Astrocyte (in vitro differentiated cells and primary cell): Measurements from ENCODE around the gene DMRTB1. TPM values are rescaled to one million over a fixed set of nuclear protein-coding genes. Genes with fewer than 3 reads are reported as not detected.

Source experiments
- DNase-seq: peaks from one replicate; pipeline ENCODE4 v3.0.0-alpha.2; 2010; ENCODE audit warnings: low read depth
- FAIRE-seq: peaks from 2 replicates; lab custom pipeline; 2011; peaks lifted over from hg19 to GRCh38; lab: Jason Lieb, UNC
- H2AFZ ChIP-seq: 2 replicates; pipeline ENCODE4 v1.6.0; 2012; ENCODE audit warnings: low read depth, low read length, inconsistent platforms
- H3K27ac ChIP-seq: 2 replicates; pipeline ENCODE4 v1.5.1; 2011; ENCODE audit warnings: low read depth, low read length, inconsistent platforms
- H3K27me3 ChIP-seq: 2 replicates; pipeline ENCODE4 v1.6.0; 2011; ENCODE audit warnings: low read length, inconsistent platforms; ENCODE audit not compliant: insufficient read depth
- H3K36me3 ChIP-seq: 2 replicates; pipeline ENCODE4 v1.5.1; 2011; ENCODE audit warnings: low read length, inconsistent platforms; ENCODE audit not compliant: insufficient read depth
- H3K4me1 ChIP-seq: 2 replicates; pipeline ENCODE4 v1.5.1; 2011; ENCODE audit warnings: low read length, inconsistent platforms; ENCODE audit not compliant: insufficient read depth
- H3K4me2 ChIP-seq: 2 replicates; pipeline ENCODE4 v1.6.0; 2012; ENCODE audit warnings: low read length, inconsistent platforms
- H3K4me3 ChIP-seq: 2 replicates; pipeline ENCODE4 v1.5.1; 2011; ENCODE audit warnings: low read depth, mild to moderate bottlenecking, low read length, inconsistent platforms; ENCODE audit not compliant: insufficient read depth
- H3K79me2 ChIP-seq: 2 replicates; pipeline ENCODE4 v1.6.0; 2012; ENCODE audit warnings: mild to moderate bottlenecking, low read length, inconsistent platforms; ENCODE audit not compliant: insufficient read depth
- H3K9ac ChIP-seq: 2 replicates; pipeline ENCODE4 v1.6.0; 2012; ENCODE audit warnings: mild to moderate bottlenecking, low read length, inconsistent platforms
- H3K9me3 ChIP-seq: 2 replicates; pipeline ENCODE4 v1.5.1; 2012; ENCODE audit warnings: low read depth, mild to moderate bottlenecking, low read length, inconsistent platforms; ENCODE audit not compliant: insufficient read depth
- H4K20me1 ChIP-seq: 2 replicates; pipeline ENCODE4 v1.6.0; 2012; ENCODE audit warnings: low read length, inconsistent platforms; ENCODE audit not compliant: insufficient read depth
- H3K27ac Mint-ChIP-seq: one replicate; pipeline ENCODE4 v1.8.0; 2021; ENCODE audit warnings: mild to moderate bottlenecking, mixed read lengths; ENCODE audit not compliant: unreplicated experiment
- H3K27me3 Mint-ChIP-seq: one replicate; pipeline ENCODE4 v1.8.0; 2021; ENCODE audit warnings: low read depth, mixed read lengths; ENCODE audit not compliant: unreplicated experiment
- H3K36me3 Mint-ChIP-seq: one replicate; pipeline ENCODE4 v1.8.0; 2021; ENCODE audit warnings: low read depth, mixed read lengths; ENCODE audit not compliant: unreplicated experiment
- H3K4me1 Mint-ChIP-seq: one replicate; pipeline ENCODE4 v1.8.0; 2021; ENCODE audit warnings: low read depth, mixed read lengths; ENCODE audit not compliant: unreplicated experiment
- H3K4me3 Mint-ChIP-seq: one replicate; pipeline ENCODE4 v1.8.0; 2021; ENCODE audit warnings: mild to moderate bottlenecking, moderate library complexity, mixed read lengths; ENCODE audit not compliant: unreplicated experiment
- H3K9me3 Mint-ChIP-seq: one replicate; pipeline ENCODE4 v1.8.0; 2021; ENCODE audit warnings: mild to moderate bottlenecking, mixed read lengths; ENCODE audit not compliant: unreplicated experiment
- EZH2 ChIP-seq: IDR thresholded peaks from 2 replicates; pipeline ENCODE4 v1.6.1; 2012; ENCODE audit warnings: mild to moderate bottlenecking, low read length, inconsistent platforms; ENCODE audit not compliant: insufficient read depth
- total RNA-seq: library from RNA; stranded (reverse); gene quantifications from 2 replicates; pipeline ENCODE4 v1.2.1, GENCODE V29; 2021
- TF ChIP-seq, protein P1 (sequence below): IDR thresholded peaks from 2 replicates; pipeline ENCODE4 v1.5.1; 2011; ENCODE audit warnings: low read depth, mild to moderate bottlenecking, inconsistent platforms, low read length, moderate library complexity; ENCODE audit not compliant: insufficient read depth

DMRTB1 gene
- total RNA-seq, 1 donor from 2014 or later, result not detected

DNA sequence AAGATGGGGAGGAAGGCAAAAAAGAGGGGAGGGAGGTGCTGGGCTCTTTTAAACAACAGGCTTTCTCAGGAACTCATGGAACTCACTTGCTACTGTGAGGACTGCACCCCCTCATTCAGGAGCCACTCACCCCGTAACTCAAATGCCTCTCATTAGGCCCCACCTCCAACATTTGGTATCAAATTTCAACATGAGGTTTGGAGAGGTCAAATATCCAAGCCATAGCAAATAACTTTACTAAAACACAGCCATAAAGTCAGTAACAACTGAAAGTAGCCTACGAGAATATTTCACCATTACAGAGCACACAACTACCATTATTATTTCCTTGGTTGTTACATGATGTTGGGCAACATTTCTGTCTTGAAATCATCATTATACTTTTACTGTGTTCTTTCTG lies 13.1 kb upstream of the DMRTB1 start:
- FAIRE-seq, result no peak
- no peaks in the 10 kb centered on the region for H4K20me1 ChIP-seq
- H3K4me3 ChIP-seq, result no peak overlapping the region
- H3K4me2 ChIP-seq, result no peak overlapping the region
- Mint-ChIP-seq H3K27me3 (no peaks in the 10 kb centered on the region), H3K27ac (no peak overlapping the region), H3K4me1 (peaks cover 29% of the 10 kb centered on the region), H3K4me3 (no peak overlapping the region), H3K9me3 (no peaks in the 10 kb centered on the region), H3K36me3 (no peaks in the 10 kb centered on the region)
- no peak overlapping the region for H3K27ac ChIP-seq
- no peak overlapping the region for H3K9ac ChIP-seq
- H3K79me2 ChIP-seq, result no peaks in the 10 kb centered on the region
- no peaks in the 10 kb centered on the region for H3K27me3 ChIP-seq
- H2AFZ ChIP-seq, result no peak overlapping the region
- H3K4me1 ChIP-seq, result peaks cover 12% of the 10 kb centered on the region
- TF ChIP-seq, protein P1, sequence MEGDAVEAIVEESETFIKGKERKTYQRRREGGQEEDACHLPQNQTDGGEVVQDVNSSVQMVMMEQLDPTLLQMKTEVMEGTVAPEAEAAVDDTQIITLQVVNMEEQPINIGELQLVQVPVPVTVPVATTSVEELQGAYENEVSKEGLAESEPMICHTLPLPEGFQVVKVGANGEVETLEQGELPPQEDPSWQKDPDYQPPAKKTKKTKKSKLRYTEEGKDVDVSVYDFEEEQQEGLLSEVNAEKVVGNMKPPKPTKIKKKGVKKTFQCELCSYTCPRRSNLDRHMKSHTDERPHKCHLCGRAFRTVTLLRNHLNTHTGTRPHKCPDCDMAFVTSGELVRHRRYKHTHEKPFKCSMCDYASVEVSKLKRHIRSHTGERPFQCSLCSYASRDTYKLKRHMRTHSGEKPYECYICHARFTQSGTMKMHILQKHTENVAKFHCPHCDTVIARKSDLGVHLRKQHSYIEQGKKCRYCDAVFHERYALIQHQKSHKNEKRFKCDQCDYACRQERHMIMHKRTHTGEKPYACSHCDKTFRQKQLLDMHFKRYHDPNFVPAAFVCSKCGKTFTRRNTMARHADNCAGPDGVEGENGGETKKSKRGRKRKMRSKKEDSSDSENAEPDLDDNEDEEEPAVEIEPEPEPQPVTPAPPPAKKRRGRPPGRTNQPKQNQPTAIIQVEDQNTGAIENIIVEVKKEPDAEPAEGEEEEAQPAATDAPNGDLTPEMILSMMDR, result no peak
- H3K9me3 ChIP-seq, result no peaks in the 10 kb centered on the region
- H3K36me3 ChIP-seq, result no peaks in the 10 kb centered on the region
- DNase-seq, result no peak

DNA sequence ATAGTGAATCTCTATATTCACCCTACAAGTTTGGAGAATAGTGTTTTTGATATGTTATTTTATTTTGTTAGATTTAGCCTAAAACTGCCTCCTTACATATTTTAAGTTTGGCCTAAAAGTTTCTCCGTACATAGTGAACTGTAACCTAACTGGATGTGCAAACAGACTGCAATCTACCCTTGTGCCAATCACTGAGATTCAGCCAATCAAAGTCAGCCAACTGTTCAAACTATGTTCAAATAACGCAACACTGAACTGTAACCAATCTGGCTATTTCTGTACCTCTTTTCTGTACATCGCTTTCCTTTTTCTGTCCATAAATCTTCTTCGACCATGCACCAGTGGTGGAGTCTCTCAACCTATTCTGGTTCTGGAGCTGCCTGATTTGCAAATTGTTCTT lies 11.8 kb upstream of the DMRTB1 start:
- TF ChIP-seq EZH2, result no peak
- TF ChIP-seq, protein P1, result no peak
- no peak overlapping the region for H3K27ac ChIP-seq
- no peak overlapping the region for H3K4me2 ChIP-seq
- H3K27me3 ChIP-seq, result no peaks in the 10 kb centered on the region
- H3K9me3 ChIP-seq, result no peaks in the 10 kb centered on the region
- H3K36me3 Mint-ChIP-seq, result no peaks in the 10 kb centered on the region
- DNase-seq (no peak), FAIRE-seq (no peak)
- H3K9ac ChIP-seq, result no peak overlapping the region
- no peaks in the 10 kb centered on the region for H3K36me3 ChIP-seq
- H3K4me3 ChIP-seq, result no peak overlapping the region
- H4K20me1 ChIP-seq, result no peaks in the 10 kb centered on the region
- H3K4me3 Mint-ChIP-seq, result no peak overlapping the region
- peaks cover 22% of the 10 kb centered on the region for H3K4me1 Mint-ChIP-seq
- no peaks in the 10 kb centered on the region for H3K79me2 ChIP-seq
- H3K9me3 Mint-ChIP-seq, result no peaks in the 10 kb centered on the region
- H2AFZ ChIP-seq, result no peak overlapping the region
- H3K27ac Mint-ChIP-seq, result no peak overlapping the region
- no peaks in the 10 kb centered on the region for H3K27me3 Mint-ChIP-seq
- peaks cover 12% of the 10 kb centered on the region for H3K4me1 ChIP-seq

DNA sequence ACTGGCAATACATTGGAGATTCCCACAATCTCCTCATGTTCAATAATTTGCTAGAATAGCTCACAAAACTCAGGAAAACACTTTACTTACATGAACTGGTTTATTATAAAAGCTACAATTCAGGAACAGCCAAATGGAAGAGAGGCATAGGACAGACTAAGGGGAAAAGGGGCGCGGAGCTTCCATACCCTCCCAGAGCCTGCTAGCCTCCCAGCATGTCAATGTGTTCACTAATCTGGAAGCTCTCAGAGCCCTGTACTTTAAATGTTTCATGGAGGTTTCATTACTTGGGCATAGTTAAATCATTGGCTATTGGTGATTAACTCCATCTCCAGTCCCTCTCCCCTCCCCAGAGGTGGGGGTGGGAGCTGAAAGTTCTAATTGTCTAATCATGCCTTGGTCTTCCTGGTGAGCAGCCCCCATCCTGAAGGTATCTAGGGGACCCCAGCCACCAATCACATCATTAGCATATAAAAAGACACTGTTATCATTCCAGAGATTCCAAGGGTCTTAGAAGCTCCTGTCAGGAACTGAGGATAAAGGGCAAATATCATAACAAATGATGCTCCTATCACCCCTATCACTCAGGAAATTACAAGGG lies 10.9 kb upstream of the DMRTB1 start:
- H3K4me1 ChIP-seq, result peaks cover 12% of the 10 kb centered on the region
- no peak for FAIRE-seq

More for the DNA sequence above, 10.9 kb upstream of the DMRTB1 start:
- peak overlapping the region; percentile 23 for H3K27ac ChIP-seq
- H4K20me1 ChIP-seq, result no peaks in the 10 kb centered on the region
- no peak overlapping the region for H3K4me3 Mint-ChIP-seq
- H3K9me3 ChIP-seq, result no peaks in the 10 kb centered on the region
- H3K4me1 Mint-ChIP-seq, result peaks cover 21% of the 10 kb centered on the region
- no peaks in the 10 kb centered on the region for H3K27me3 ChIP-seq
- H3K36me3 Mint-ChIP-seq, result no peaks in the 10 kb centered on the region
- H3K9me3 Mint-ChIP-seq, result no peaks in the 10 kb centered on the region
- peak overlapping the region; percentile 28 for H3K27ac Mint-ChIP-seq
- DNase-seq, result peak; percentile 23
- no peak overlapping the region for H3K4me3 ChIP-seq
- H3K4me2 ChIP-seq, result peak overlapping the region; percentile 61
- no peaks in the 10 kb centered on the region for H3K36me3 ChIP-seq
- no peaks in the 10 kb centered on the region for H3K27me3 Mint-ChIP-seq
- H3K79me2 ChIP-seq, result no peaks in the 10 kb centered on the region
- no peak overlapping the region for H3K9ac ChIP-seq
- TF ChIP-seq, protein P1, result no peak
- H2AFZ ChIP-seq, result no peak overlapping the region
